Keratinocyte (primary cell): ENCODE results near the gene PCYT1B.

Experiments used
- EZH2 ChIP-seq: IDR thresholded peaks from one replicate; pipeline ENCODE4 v1.6.1; 2012; ENCODE audit warnings: inconsistent platforms, mild to moderate bottlenecking, low read length, moderate library complexity
- TF ChIP-seq, protein P1 (sequence below), 3 experiments: IDR thresholded peaks in 1 of 3; conservative IDR thresholded peaks in 1 of 3; optimal IDR thresholded peaks in 1 of 3; 2 replicates in 2 of 3; 3 replicates in 1 of 3; pipeline versions ENCODE3 to v1.5.1; 2011; ENCODE audit warnings: low read length in 3 of 3, mild to moderate bottlenecking in 3 of 3, moderate library complexity in 2 of 3, control low read depth in 1 of 3, inconsistent platforms in 1 of 3; ENCODE audit not compliant: insufficient read depth in 2 of 3; ENCODE audit errors: extremely low read depth in 1 of 3

DNA sequence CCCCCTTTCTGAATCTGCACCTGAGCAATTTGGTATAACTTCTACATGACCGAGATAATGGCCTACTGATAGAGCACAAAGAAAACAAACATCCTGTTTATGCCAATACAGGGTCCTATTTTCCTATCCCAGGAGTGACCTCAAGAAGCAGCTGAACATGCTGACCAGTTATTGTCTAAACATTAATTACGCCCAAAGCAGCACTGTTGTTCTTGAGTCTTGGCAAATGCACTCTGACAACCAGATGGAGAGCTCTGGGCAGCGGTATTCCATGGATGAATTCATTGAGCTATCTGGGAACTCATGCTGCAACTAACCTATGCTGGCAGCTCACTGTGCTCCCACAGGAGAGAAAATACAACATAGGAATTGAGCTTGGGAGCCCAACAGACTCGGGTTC, 52.6 kb downstream of the PCYT1B start:
- TF ChIP-seq, protein P1, sequence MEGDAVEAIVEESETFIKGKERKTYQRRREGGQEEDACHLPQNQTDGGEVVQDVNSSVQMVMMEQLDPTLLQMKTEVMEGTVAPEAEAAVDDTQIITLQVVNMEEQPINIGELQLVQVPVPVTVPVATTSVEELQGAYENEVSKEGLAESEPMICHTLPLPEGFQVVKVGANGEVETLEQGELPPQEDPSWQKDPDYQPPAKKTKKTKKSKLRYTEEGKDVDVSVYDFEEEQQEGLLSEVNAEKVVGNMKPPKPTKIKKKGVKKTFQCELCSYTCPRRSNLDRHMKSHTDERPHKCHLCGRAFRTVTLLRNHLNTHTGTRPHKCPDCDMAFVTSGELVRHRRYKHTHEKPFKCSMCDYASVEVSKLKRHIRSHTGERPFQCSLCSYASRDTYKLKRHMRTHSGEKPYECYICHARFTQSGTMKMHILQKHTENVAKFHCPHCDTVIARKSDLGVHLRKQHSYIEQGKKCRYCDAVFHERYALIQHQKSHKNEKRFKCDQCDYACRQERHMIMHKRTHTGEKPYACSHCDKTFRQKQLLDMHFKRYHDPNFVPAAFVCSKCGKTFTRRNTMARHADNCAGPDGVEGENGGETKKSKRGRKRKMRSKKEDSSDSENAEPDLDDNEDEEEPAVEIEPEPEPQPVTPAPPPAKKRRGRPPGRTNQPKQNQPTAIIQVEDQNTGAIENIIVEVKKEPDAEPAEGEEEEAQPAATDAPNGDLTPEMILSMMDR (optimal IDR thresholded peaks at IDR 0.05 in 1 of 3, IDR thresholded peaks at IDR 0.05 in 1 of 3, conservative IDR thresholded peaks at IDR 0.05 in 1 of 3; ENCODE audit: extremely low read depth in 1 of 3, insufficient read depth in 2 of 3, low read length in 3 of 3) = no peak
- no peak for TF ChIP-seq EZH2
